NAMALWA (cell line): ENCODE data around the gene ALK.
"Not testable (repeated sequence)": the region's sequence is repeated elsewhere in the genome, so short reads cannot be mapped to it uniquely, and the experiment has no call there.

Experiments
- DNase-seq: peaks from one replicate; pipeline ENCODE4 v3.0.0-alpha.2; 2015; ENCODE audit warnings: low spot score

ALK gene

GRCh38 chr2:29753671-29754444 lies 167.5 kb downstream of the ALK start:
- no peak for DNase-seq

- no peak for DNase-seq
These were observed 170.0 kb downstream of the ALK start for GRCh38 chr2:29751390-29751789.

GRCh38 chr2:29750463-29750862 lies 170.9 kb downstream of the ALK start:
- not testable (repeated sequence) for DNase-seq

GRCh38 chr2:29749843-29750242 lies 171.5 kb downstream of the ALK start:
- DNase-seq = no peak

GRCh38 chr2:29749041-29749440 lies 172.3 kb downstream of the ALK start:
- no peak for DNase-seq

GRCh38 chr2:29747786-29748470 lies 173.5 kb downstream of the ALK start:
- no peak for DNase-seq

GRCh38 chr2:29744976-29745375 lies 176.4 kb downstream of the ALK start:
- no peak for DNase-seq

GRCh38 chr2:29743516-29743915 lies 177.9 kb downstream of the ALK start:
- no peak for DNase-seq

GRCh38 chr2:29742656-29743055 lies 178.7 kb downstream of the ALK start:
- DNase-seq = no peak

- DNase-seq = no peak
These were observed 180.3 kb downstream of the ALK start for GRCh38 chr2:29741132-29741531.

GRCh38 chr2:29733965-29734364 lies 187.4 kb downstream of the ALK start:
- DNase-seq = no peak

GRCh38 chr2:29733213-29733612 lies 188.2 kb downstream of the ALK start:
- no peak for DNase-seq

GRCh38 chr2:29731948-29732347 lies 189.4 kb downstream of the ALK start:
- DNase-seq = no peak

- no peak for DNase-seq
These were observed 191.5 kb downstream of the ALK start for GRCh38 chr2:29729932-29730331.

GRCh38 chr2:29729401-29729800 lies 192.0 kb downstream of the ALK start:
- DNase-seq = no peak

GRCh38 chr2:29726976-29727375 lies 194.4 kb downstream of the ALK start:
- no peak for DNase-seq

GRCh38 chr2:29725610-29726009 lies 195.8 kb downstream of the ALK start:
- DNase-seq = no peak

- DNase-seq = no peak
These were observed 197.1 kb downstream of the ALK start for GRCh38 chr2:29724282-29724681.

GRCh38 chr2:29723255-29724001 lies 198.0 kb downstream of the ALK start:
- no peak for DNase-seq

- DNase-seq = no peak
These were observed 201.7 kb downstream of the ALK start for GRCh38 chr2:29719639-29720038.

- DNase-seq = no peak
These were observed 203.2 kb downstream of the ALK start for GRCh38 chr2:29718076-29718686.

GRCh38 chr2:29715655-29716054 lies 205.7 kb downstream of the ALK start:
- no peak for DNase-seq

GRCh38 chr2:29714333-29714732 lies 207.1 kb downstream of the ALK start:
- DNase-seq = no peak
